NOMO-1 treated with dmso at 0.1 percent for 144 hours (cell line): ENCODE measurements around the gene SEMA5A.

Experiments used
- DNase-seq: peaks from one replicate; lab custom pipeline; 2025; ENCODE audit not compliant: unreplicated experiment; lab: John Stamatoyannopoulos, UW

The SEMA5A gene

GRCh38 chr5:9188131-9188530, 357.7 kb downstream of the SEMA5A start:
- DNase-seq = no peak

DNA sequence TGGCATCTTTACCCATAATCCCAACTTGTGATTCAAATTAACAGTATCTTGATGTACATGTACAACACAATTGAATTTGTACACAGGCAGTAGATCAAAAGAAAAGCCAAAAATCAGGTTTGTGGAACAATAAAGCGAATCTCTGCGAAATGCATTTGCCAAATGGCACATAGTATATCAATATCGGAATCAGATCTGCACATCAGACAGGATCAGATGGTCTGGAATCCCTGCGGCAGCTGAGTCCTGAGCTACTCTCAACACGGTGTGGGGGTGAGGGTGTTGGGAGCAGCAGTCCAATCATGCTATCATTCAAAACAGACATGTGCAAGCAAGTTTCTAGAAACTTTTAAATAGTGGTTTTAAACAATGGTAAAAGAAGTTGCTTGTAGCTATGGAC, 358.3 kb downstream of the SEMA5A start:
- no peak for DNase-seq

GRCh38 chr5:9186069-9186468, 359.8 kb downstream of the SEMA5A start:
- no peak for DNase-seq

- DNase-seq = no peak
Observed at GRCh38 chr5:9183992-9184391, 361.9 kb downstream of the SEMA5A start.

DNA sequence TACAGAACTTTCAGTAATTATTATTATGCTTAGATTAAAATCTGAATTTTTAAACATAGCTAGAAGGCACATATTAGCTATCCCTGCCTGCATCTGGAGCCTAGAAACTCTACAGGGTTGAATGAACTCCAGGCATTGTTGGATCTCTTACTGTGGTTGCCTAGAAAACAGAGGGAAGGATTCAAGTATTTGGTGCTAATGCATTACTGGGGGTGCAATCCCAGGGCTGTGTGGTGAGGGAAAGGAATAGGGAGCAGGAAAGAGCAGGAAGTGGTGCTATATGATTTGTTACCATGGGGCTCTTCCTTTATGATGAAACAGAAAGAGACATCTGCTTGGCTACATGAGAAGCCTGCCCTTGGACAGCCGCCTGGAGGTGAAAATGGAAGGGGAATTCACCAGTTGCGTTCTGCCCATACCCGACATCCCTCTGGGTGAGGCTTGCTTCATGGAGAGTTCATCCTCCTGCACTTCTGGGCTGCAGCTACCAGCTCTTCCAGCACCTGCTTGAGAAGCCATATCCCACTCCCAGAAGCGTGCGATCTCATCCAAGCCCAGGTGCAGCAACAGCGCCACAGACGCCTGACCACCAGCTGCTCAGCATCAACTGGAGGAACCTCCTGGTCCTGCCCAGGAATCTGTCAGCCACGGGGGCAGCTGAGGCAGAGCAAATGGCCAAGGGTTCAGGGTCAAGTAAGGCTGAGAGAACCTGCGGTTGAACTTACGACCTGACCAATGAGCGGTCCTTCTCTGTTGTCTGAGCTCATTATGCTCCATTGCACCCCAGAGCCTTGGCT, 362.8 kb downstream of the SEMA5A start:
- DNase-seq = no peak

DNA sequence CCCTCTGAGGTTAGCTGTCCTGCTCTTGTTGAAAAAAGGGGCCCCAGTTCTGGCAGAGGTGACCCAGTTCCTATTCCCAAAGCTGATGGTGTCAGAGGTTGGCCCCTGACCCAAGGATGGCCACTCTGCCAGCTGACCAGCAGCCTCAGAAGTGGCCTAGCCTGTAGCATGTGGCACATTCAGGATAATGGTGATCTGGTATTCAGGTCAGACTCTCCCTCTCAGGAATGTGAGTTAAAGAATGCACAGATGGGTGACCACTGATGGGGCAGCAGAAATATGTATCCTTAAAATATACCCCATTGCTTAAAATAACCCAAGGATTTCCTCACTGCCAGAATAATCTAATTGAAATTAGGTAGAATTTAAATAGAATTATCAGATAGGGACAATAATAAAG, 369.2 kb downstream of the SEMA5A start:
- DNase-seq = no peak

DNA sequence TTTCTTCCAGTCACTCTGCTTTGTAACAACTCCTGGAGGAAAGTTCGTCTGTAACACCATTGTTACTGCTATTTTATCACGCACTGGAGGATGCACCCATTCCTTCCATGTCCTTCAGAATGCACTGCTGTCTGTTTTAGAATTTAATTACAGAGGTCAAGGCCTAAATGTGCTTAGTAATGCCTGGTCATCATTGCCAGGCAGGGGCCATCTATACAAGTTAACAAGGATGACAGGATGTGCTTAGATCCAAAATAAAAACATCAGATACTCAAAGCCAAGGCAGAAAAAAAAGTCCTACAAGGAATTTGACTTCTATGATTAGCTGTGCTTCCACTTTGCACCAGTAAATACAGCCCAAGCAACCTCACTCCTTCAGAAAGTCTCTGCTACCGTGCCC, 371.4 kb downstream of the SEMA5A start:
- DNase-seq = no peak

GRCh38 chr5:9173281-9174048, 372.4 kb downstream of the SEMA5A start:
- no peak for DNase-seq

DNA sequence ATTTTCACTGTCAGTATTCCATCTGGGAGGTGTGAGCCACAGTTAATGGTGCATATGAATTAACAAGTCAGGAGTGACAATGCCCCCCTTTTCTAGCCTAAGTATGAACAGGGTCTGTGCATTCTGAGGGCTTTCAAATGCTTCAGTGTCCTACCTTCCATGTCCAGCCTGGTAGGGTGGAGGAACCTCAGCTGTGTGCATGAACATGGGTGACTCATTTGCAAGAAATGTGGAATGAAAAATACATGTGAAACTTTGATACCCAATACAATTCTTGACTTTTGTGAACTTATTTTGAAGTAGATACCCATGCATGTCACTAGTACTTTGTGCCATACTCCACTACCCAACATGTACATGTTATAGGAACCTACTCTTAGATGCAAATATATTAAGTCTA, 375.8 kb downstream of the SEMA5A start:
- DNase-seq = no peak

- no peak for DNase-seq
Observed at GRCh38 chr5:9169557-9169902, 376.3 kb downstream of the SEMA5A start.

DNA sequence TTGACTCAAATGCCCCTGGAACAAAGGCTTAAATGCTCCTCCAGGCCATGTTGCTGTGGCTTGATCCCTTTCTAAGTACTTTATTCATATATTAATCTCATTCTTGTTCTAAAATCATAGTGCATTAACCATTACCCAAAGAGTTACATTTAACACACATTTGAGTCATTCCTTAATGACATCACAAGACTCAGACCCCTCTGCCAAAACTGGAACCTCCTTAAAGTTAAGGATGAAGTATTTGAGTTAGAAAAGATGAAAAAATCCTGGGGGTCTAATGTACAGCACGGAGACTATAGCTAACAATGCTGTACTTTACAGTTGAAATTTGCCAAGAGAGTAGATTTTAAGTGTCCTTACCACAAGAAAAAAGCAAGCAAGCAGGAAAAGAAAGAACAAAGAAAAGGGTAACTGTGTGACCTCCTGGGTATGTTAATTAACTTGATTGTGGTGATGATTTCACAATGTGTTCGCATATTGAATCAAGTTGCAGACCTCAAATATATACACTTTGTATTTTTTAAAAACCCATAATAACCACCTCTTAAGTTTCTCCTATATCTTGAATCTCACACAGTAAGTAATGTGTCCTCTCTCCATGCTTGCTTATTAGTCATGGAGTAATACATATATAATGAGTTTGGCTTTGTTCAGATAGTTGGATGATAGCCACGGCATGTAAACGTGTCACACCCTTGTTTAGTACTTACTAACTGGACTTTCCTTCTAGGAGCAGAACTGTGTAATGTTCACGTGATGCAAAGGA, 376.9 kb downstream of the SEMA5A start:
- no peak for DNase-seq

DNA sequence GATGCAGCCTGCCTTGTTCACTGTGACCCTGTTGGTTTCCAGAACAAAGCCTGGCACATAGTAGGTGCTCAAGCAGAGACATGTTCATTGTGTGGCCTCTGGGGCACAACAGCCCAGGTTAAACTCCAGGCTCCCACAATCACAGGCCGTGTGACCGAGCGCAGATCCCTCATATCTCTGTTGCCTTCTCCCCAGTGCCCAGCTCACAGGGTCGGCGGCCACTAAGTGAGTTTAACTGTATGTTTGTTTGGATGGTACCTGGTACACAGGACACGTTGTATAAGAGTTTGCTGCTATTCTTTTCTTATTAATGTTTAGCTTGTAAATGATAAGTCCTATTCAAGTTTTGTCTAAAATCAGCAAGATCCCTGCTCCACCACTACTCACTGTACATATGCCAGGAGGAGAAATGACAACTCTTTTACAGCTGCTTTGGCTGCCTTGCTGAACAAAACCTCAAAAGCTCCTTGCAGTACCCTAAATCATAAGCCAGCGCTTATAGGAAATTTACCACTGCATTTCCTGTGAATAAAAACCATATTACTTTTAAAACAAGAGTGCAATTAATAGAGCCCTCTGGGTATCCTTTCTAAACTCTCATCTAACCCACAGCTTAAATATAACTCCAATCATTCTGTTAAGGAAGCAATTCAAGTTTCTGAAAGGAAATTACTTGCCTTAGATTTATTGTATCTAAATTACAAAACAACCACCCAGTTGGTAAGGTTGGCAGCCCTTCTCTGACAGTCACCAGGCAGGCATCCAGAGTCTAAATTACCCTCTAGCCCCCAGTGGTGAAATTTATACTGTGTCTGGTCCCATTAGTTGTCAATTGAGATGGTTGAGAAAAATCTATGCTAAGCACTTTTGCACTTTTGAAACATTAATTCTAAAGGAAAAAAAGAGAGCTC, 379.4 kb downstream of the SEMA5A start:
- DNase-seq = no peak

GRCh38 chr5:9165546-9165945, 380.3 kb downstream of the SEMA5A start:
- DNase-seq = no peak

DNA sequence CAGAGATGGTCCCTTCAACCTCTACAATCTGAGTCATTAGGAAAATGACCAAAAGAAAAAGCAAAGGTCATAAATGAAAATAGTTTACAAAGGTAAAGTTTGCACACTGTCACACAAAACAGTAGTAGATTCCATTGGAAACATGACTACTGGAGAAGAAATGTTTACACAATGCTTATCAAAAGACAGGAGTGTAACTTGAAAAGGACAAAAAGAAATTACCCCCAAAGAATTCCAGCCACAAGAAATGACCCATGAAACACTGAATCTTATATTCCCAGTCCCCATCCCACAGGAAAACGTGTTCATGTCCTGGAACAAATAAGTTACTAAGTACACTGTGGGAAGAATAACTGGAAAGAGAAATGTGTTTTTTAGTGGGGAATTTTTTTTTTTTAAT, 385.1 kb downstream of the SEMA5A start:
- DNase-seq = no peak

DNA sequence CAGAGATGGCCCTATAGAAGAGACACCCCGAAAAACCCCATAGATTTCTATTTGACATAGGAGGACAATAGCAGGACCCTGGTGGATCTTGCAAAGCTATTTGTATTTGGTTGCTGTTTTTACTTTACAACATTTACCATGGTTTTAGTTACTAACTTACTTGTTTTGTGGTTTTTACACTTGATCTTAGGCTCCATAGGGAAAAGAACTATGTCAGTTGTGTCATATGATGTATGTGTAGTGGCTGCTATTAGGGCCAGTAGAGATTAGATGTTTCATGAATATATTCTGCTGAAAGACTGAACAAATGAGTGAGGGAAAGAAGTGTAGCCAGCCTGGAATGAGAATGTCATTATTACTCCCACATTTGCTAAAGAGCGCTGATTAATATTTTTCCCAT, 388.1 kb downstream of the SEMA5A start:
- no peak for DNase-seq

DNA sequence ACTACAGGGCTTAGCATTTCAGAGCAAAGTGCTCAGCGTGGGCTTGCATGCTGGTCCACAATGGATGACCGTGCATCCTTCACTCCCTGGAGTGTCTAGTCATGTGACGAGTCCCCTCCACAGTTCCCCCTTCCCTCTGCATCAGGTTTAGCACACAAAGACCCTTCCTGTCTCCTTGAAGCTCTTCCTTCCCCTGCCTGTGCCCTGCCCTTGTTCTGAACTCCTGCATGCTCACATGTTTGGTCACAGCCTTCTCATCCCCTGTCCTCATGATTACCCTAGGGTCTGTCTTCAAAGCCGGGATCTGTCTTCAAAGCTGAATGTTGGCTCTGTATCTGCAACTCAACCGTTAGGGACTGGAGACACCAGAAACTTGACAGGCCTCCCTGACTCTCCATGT, 388.9 kb downstream of the SEMA5A start:
- DNase-seq = no peak

DNA sequence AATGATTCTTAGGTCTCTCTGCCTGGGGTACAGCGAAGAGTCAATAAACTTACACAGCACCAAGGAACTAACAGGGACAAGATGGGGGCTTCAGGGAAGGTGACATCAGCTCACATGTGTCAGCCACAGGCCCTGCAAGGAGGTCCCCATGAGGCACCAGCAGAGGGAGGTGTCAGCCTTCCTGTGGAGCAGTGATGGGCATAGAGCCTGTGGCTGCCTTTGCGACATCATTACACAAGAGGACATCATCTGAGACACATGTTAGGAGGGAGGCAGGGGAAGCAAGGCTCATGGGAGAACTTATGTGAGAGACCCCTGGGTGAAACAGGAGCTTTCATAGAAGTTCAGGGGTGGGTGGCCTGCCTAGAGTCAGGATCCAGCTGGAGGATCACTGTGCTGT, 389.6 kb downstream of the SEMA5A start:
- DNase-seq = no peak

DNA sequence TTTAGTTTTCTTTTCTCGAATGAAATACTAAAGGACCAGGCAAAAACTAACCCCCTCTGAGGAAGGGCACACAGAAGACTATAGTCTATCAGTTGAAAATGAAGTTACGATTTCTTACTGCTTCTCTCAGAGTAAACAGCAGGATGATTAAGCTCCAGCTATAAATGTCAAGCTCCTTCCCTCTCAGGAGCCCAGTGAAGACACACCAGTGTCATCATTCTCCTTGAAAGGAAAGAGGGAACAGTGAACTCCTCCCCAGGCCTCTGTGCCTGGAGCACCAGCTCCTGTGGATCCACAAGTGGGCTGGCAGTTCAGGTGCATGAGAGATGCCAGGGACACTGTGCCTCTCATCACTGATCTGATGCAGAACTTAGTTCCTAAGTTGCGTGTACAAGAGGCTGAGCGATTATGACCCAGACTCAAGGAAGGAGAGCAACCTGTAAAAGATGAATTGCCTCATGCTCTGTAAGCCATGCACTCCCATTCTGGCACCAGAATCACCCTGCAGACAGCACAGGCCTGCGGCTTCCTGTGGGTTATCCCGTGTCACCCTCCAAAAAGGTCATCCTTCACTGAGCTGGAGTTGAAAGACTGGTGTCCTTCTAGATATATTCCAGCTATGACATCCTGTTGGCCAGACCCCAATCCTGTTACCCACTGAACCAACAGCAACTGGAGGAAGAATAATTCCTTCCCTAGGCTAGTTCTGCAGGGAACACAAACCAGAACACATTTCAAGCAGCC, 394.0 kb downstream of the SEMA5A start:
- DNase-seq = no peak

GRCh38 chr5:9149988-9150387, 395.9 kb downstream of the SEMA5A start:
- DNase-seq = no peak

GRCh38 chr5:9148242-9148641, 397.6 kb downstream of the SEMA5A start:
- DNase-seq = no peak
